Dendritic cell treated with granulocyte-macrophage colony-stimulating factor and Interleukin-4, amounts not matched to agents 40 ng/mL and 50 ng/mL, for 4 days (primary cell): ENCODE results near the gene CCDC92.
"Not testable (repeated sequence)": the region's sequence is repeated elsewhere in the genome, so short reads cannot be mapped to it uniquely, and the experiment has no call there.

Source experiments
- H3K27ac Mint-ChIP-seq: one replicate; pipeline ENCODE4 v1.8.0; 2022; ENCODE audit warnings: mild to moderate bottlenecking, mixed read lengths
- H3K27me3 Mint-ChIP-seq: one replicate; pipeline ENCODE4 v1.8.0; 2022; ENCODE audit warnings: mild to moderate bottlenecking, mixed read lengths
- H3K36me3 Mint-ChIP-seq: one replicate; pipeline ENCODE4 v1.8.0; 2022; ENCODE audit warnings: low read depth, mixed read lengths
- H3K4me1 Mint-ChIP-seq: one replicate; pipeline ENCODE4 v1.8.0; 2022; ENCODE audit warnings: low read depth, mixed read lengths
- H3K4me3 Mint-ChIP-seq: one replicate; pipeline ENCODE4 v1.8.0; 2022; ENCODE audit warnings: mild to moderate bottlenecking, moderate library complexity, mixed read lengths
- H3K9me3 Mint-ChIP-seq: one replicate; pipeline ENCODE4 v1.8.0; 2022; ENCODE audit warnings: mixed read lengths
- intact Hi-C: fragments of 100-400 bp; cut with micrococcal nuclease; formaldehyde crosslinking; loops from one replicate; pipeline ENCODE4 v1.15.0; 2022

Gene CCDC92

GRCh38 chr12:123917337-123917850 is 55.2 kb downstream of the CCDC92 start:
- Mint-ChIP-seq H3K27me3 (peaks cover 17% of the 10 kb centered on the region), H3K27ac (no peak overlapping the region), H3K36me3 (no peaks in the 10 kb centered on the region), H3K9me3 (no peaks in the 10 kb centered on the region), H3K4me1 (peaks cover 5% of the 10 kb centered on the region), H3K4me3 (no peak overlapping the region)
- intact Hi-C loops = no loop called here

DNA sequence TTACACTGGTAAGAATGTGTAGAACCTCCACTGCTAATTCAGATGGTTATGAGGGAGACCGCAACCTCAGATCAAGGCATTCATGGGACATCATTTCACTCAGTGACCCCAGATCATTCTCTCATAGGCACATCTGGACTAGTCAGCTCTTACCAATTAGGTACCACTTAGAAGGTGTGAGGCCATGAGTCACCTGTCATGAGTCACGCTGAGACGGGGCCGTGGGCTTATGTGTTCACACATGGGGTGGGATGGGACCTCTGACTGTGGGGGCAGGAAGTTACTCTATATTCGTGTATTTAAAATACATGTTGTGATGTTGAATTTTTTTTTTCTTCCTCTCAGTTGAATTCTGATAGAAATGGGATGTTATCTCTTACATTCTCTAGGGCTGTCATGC is 55.9 kb downstream of the CCDC92 start:
- H3K9me3 Mint-ChIP-seq = no peaks in the 10 kb centered on the region
- H3K4me1 Mint-ChIP-seq = peaks cover 5% of the 10 kb centered on the region
- no peaks in the 10 kb centered on the region for H3K36me3 Mint-ChIP-seq
- H3K27me3 Mint-ChIP-seq = peaks cover 17% of the 10 kb centered on the region
- no peak overlapping the region for H3K27ac Mint-ChIP-seq
- no peak overlapping the region for H3K4me3 Mint-ChIP-seq
- intact Hi-C loops = no loop called here

GRCh38 chr12:123914726-123915333 is 57.8 kb downstream of the CCDC92 start:
- intact Hi-C loops = no loop called here
- H3K36me3 Mint-ChIP-seq = no peaks in the 10 kb centered on the region
- H3K4me3 Mint-ChIP-seq = no peak overlapping the region
- H3K4me1 Mint-ChIP-seq = peaks cover 4% of the 10 kb centered on the region
- H3K27me3 Mint-ChIP-seq = peaks cover 16% of the 10 kb centered on the region
- H3K27ac Mint-ChIP-seq = no peak overlapping the region
- no peaks in the 10 kb centered on the region for H3K9me3 Mint-ChIP-seq

DNA sequence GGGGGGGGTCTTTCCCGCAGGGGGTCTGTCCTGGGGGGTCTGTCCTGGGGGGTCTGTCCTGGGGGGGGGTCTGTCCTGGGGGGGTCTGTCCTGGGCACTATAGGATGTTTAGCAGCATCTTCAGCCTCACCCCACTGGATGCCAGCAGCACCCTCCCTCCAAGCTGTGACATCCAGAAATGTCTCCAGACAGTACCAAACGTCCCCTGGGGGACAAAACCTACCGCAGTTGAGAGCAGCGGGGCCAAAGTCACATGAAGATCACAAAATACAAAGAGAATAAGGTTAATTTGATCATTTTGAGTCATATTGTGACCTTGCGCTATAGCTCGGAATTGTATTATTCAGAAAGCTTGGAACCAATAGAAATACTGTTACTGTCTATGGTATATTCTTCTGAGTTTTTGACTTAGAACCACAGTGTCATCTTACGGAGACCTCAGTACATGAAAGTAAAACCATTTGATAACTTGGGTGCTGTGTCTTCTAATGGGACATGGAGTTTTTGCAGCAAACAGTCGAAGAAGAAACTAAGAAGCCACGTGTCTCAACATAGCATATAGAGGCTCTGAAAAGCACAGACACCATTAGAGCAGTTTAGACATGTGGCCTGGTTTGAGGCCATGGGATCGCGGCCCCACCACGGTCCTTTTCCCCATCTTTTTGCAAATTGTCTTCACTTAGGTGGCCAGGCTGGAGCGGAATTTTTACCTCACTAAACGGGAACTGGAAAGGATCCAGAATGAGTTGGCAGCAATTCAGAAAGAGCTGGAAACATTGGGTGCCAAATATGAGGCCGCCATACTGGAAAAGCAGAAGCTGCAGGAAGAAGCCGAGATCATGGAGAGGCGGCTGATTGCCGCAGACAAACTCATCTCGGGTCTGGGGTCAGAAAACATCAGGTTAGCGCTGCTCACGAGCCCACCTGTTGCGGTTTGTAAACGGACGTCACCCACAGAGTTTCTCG is 59.9 kb downstream of the CCDC92 start:
- no peak overlapping the region for H3K27ac Mint-ChIP-seq
- H3K36me3 Mint-ChIP-seq = no peaks in the 10 kb centered on the region
- H3K4me1 Mint-ChIP-seq = peaks cover 6% of the 10 kb centered on the region
- no peaks in the 10 kb centered on the region for H3K9me3 Mint-ChIP-seq
- H3K4me3 Mint-ChIP-seq = no peak overlapping the region
- peaks cover 14% of the 10 kb centered on the region for H3K27me3 Mint-ChIP-seq
- intact Hi-C loops = no loop called here

- H3K4me1 Mint-ChIP-seq, H3K9me3 Mint-ChIP-seq, H3K36me3 Mint-ChIP-seq, H3K4me3 Mint-ChIP-seq, H3K27ac Mint-ChIP-seq, intact Hi-C loops: not testable (repeated sequence)
- H3K27me3 Mint-ChIP-seq = peaks cover 14% of the 10 kb centered on the region
Measured at GRCh38 chr12:123911672-123912409, 60.8 kb downstream of the CCDC92 start.

DNA sequence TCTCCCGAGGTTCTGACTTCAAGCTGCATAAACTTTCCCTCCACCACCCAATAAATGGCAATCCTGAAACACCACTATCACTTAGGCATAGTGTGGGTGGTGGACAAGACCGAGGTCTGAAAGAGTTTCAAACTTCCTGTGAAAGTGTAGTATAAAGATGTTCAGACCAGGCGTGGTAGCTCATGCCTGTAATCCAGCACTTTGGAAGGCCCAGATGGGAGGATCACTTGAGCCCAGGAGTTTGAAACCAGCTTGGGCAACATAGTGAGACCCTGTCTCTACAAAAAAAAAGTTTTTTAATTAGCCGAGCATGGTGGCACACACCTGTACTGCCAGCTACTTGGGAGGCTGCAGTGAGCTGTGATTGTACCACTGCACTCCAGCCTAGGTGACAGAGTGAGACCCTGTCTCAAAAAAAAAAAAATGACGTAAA is 61.9 kb downstream of the CCDC92 start:
- intact Hi-C loops = no loop called here

DNA sequence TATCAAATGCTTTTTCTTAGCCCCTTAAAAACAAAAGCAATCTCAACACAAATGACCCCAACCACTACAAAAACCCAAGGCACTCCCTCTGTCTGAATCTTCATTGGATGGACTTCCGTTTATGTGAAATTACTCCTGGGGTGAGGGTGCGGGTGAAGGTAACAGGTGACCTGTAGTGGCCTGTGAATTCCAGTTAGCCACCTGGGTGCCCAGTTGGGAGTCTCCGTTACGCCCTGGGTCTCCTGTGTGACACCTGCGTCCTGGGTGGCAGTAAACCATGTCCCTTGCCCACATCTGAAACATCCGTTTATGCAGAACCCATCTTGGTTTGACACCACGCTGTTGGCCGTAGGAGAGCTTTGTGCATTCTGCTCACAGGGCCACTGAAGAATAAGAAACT is 62.6 kb downstream of the CCDC92 start:
- intact Hi-C loops = no loop called here
- Mint-ChIP-seq H3K9me3 (no peaks in the 10 kb centered on the region), H3K27me3 (peaks cover 9% of the 10 kb centered on the region), H3K4me3 (no peak overlapping the region), H3K27ac (no peak overlapping the region), H3K4me1 (peaks cover 6% of the 10 kb centered on the region), H3K36me3 (no peaks in the 10 kb centered on the region)

More for the DNA sequence above, 61.9 kb downstream of the CCDC92 start:
- Mint-ChIP-seq H3K4me3 (no peak overlapping the region), H3K27me3 (peaks cover 13% of the 10 kb centered on the region), H3K4me1 (peaks cover 6% of the 10 kb centered on the region), H3K36me3 (no peaks in the 10 kb centered on the region), H3K27ac (no peak overlapping the region), H3K9me3 (no peaks in the 10 kb centered on the region)

DNA sequence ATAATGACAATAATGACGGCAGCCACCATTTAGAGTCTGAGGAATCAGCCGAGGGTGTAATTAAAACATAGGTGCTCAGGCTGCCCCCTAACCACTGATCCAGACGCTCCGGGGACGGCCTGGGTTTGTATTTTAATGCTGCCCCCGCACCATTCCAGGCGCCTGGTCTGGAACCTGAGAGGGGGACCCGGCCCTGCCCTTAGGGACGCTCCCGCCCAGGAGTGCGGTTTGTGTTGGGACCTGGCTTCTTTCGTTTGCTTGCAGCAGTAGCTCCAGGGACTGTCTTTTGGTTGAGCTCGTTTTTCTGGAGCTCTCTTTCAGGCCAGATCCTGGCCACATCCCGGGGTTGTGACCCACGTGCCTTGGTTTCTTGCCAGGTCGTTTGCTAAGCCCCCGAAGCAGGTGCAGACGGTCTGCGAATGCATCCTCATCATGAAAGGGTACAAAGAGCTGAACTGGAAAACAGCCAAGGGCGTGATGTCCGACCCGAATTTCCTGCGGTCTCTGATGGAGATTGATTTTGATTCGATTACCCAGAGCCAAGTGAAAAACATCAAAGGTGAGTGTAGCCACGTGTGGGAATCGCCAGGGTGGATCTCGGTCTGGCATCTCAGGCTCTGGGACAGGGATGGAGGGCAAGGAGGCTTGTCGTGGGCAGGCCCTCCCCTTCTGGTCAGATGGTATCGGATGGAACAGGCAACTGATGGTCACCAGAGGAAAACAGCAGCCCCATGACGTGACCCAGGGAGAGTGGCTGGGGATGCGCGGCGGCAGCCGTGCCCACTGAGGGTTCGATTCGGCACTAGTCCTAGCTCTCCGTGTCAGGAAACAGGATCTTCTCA is 63.5 kb downstream of the CCDC92 start:
- peaks cover 6% of the 10 kb centered on the region for H3K4me1 Mint-ChIP-seq
- no peak overlapping the region for H3K27ac Mint-ChIP-seq
- peaks cover 4% of the 10 kb centered on the region for H3K27me3 Mint-ChIP-seq
- no peak overlapping the region for H3K4me3 Mint-ChIP-seq
- no peaks in the 10 kb centered on the region for H3K9me3 Mint-ChIP-seq
- H3K36me3 Mint-ChIP-seq = no peaks in the 10 kb centered on the region
- intact Hi-C loops = no loop called here

DNA sequence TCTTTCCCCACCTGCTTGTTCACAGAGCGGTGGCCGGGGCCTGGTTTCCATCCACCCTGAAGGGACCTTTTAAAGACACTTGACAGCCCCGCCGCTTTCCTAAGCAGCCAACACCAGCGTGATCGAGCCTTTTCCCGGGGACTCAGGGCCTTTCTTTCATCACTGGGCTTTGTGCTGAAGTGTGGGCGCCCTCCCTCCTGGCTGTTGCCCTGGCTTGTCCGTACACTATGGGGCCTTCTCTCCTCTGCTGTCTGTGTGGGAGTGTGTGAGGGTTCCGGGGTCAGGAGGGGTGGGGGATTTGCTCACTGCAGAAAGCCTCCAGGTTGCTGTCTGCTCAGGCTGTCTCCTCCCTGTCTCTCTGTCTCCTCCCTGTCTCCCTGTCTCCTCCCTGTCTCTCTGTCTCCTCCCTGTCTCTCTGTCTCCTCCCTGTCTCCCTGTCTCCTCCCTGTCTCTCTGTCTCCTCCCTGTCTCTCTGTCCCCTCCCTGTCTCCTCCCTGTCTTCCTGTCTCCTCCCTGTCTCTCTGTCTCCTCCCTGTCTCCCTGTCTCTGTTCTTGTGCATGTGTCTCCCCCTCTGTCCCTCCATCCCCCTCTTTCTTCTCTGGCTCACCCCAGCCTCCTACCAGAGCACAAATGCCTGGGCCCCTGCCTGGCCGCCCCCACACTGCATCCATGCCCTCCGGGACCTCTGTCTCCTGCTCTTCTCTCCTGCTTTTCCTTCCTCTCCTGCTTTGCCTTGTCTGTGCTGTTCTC is 64.7 kb downstream of the CCDC92 start:
- Mint-ChIP-seq H3K27ac (no peak overlapping the region), H3K27me3 (peaks cover 6% of the 10 kb centered on the region), H3K36me3 (no peaks in the 10 kb centered on the region), H3K9me3 (no peaks in the 10 kb centered on the region), H3K4me3 (no peak overlapping the region), H3K4me1 (peaks cover 6% of the 10 kb centered on the region)
- intact Hi-C loops = no loop called here

DNA sequence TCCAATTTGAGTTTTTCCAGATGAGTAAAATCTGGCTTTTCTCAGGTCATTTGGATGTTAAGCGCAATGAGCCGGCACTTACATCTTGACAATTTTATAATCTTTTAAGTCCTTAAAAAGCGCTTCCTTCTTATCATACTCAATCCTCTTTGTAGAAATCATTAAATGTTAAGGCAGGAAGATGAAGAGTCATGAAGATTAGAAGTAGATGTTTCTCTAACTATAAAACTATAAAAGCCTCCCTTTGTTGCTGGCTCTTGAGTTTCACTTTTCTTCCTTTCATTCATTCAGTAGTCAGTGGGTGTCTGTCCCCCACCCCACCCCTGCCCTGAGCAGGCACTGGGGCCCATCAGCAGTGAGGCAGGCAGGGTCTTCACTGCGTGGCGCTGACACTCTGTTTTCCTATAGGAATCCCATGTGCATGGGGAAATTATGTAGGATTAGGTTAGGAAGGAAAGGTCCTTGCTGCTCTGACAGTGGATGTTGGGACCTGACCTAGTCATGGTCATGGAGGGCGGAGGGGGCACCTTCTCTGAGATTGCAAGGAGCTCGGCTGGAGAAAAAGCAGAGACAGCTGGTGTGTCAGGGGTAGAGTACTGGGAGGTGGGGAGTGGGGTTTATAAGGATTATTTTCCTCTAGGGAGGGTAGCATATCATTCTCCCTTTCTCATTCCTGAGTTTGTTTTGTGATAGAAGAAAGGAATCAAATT is 65.8 kb downstream of the CCDC92 start:
- peaks cover 6% of the 10 kb centered on the region for H3K4me1 Mint-ChIP-seq
- peaks cover 6% of the 10 kb centered on the region for H3K27me3 Mint-ChIP-seq
- H3K36me3 Mint-ChIP-seq = no peaks in the 10 kb centered on the region
- H3K9me3 Mint-ChIP-seq = no peaks in the 10 kb centered on the region
- no peak overlapping the region for H3K27ac Mint-ChIP-seq
- no peak overlapping the region for H3K4me3 Mint-ChIP-seq
- intact Hi-C loops = no loop called here

GRCh38 chr12:123905319-123905925 is 67.2 kb downstream of the CCDC92 start:
- Mint-ChIP-seq H3K27ac (no peak overlapping the region), H3K4me1 (peaks cover 15% of the 10 kb centered on the region), H3K27me3 (peaks cover 11% of the 10 kb centered on the region), H3K36me3 (no peaks in the 10 kb centered on the region), H3K4me3 (no peak overlapping the region), H3K9me3 (no peaks in the 10 kb centered on the region)
- intact Hi-C loops = loop anchor here (1.0 kb wide), 1 partner anchor 79 kb away; no protein-coding TSS in a partner anchor
